Cardiac fibroblast (primary cell): ENCODE data around the gene BACH2.
A peak's percentile ranks its signal among the peaks of the same experiment; 100 is the strongest.

Experiments used
- DNase-seq, 2 donors: peaks; one replicate each; pipeline versions ENCODE4 v3.0.0 to v3.0.0-alpha.2; 2010; ENCODE audit warnings: low read depth in 2 of 2
- H3K4me3 ChIP-seq, 2 donors: replicated peaks in 1 of 2; 1 replicate in 1 of 2; 2 replicates in 1 of 2; pipeline ENCODE4 v1.5.1; 2011; ENCODE audit warnings: low read depth in 2 of 2, low read length in 2 of 2, mild to moderate bottlenecking in 2 of 2, moderate library complexity in 1 of 2
- TF ChIP-seq, protein P1 (sequence below): IDR thresholded peaks from one replicate; pipeline ENCODE4 v1.5.1; 2011; ENCODE audit warnings: low read depth, mild to moderate bottlenecking, low read length, inconsistent platforms

Gene BACH2

DNA sequence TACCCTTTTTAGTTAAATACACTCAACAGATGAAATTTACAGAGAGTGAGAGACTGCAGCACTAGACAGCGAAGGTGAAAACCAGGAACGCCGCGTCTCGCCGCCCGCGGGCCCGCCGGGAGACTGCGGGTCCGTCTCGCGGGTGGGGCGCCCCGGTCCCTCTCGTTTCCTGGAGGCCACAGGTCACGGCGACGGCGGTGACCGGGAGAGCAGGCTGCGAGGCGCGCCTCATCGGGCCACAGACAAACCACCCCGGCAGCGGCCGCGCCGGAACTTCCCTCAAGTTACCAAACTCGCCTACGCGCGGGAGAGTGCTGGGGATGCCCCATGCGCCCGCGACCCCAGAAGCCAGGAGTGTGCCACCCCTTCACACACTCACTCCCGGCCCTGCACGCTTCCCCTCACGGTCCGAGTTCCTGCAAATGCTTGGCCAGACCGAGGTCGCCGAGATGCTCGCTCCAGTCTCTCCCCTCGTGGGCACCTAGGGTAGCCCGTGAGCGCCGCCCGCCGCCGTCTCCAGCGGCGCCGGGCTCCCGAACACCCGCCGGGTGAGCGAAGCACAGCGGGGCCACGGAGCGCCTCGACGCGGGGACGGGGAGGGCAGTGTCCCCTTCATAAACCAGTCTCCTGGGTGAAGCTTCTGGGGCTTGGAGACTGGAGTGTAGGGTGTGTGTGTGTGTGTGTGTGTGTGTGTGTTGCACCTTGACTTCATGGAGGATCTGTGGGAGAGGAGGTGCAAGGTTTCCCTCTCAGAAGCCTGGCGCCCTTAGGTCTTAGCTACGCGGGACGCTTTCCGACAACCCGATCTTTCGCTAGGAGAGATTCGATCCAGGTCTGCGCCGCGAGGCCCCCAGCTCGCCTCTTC is 1.4 kb downstream of the BACH2 start:
- peak overlapping the region; percentile 36 to 54 for H3K4me3 ChIP-seq
- TF ChIP-seq, protein P1, sequence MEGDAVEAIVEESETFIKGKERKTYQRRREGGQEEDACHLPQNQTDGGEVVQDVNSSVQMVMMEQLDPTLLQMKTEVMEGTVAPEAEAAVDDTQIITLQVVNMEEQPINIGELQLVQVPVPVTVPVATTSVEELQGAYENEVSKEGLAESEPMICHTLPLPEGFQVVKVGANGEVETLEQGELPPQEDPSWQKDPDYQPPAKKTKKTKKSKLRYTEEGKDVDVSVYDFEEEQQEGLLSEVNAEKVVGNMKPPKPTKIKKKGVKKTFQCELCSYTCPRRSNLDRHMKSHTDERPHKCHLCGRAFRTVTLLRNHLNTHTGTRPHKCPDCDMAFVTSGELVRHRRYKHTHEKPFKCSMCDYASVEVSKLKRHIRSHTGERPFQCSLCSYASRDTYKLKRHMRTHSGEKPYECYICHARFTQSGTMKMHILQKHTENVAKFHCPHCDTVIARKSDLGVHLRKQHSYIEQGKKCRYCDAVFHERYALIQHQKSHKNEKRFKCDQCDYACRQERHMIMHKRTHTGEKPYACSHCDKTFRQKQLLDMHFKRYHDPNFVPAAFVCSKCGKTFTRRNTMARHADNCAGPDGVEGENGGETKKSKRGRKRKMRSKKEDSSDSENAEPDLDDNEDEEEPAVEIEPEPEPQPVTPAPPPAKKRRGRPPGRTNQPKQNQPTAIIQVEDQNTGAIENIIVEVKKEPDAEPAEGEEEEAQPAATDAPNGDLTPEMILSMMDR: no peak
- DNase-seq: peak; percentile 16 to 38

DNA sequence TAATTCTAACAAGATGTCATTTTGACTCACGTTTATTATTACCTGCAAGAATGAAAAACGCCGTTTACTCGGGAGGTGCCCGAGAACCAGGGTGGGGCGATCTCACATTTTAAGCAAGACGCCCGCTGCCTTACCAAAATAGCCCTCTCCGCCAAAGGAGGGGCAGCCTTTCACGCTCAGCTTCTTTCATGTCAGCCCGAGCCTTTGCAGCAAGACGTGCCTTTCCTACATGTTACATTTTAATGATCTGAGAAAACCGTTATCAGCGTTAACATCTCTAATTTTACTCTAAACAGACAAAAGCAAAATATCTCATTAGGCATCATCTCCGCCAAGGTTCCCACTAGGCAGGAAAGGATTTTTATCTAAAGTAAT is 2.0 kb downstream of the BACH2 start:
- no peak overlapping the region for H3K4me3 ChIP-seq
- TF ChIP-seq, protein P1: no peak
- no peak for DNase-seq

DNA sequence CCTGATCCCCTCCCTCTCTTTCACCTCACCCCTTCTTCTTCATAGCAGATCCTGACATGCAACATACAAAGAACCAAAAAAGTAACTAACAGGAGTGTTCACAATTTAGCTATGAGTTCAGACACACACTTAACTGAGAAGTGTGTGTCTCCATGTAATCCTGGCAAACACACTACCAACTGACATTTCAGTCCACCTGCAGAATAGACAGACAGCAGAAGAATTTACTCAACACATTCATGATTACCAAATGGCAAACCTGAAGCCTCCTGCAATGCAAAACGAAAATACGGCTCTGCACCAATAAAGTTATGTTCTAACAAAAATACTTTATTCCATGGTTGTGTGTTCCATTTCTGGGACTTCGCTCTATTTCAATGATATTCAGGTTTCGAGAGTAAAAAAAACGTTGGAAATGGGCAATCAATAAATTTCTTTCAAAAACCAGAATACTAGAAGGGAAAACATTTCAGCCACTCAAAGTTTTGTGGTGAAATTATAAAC is 2.6 kb downstream of the BACH2 start:
- TF ChIP-seq, protein P1: no peak
- no peak for DNase-seq
- no peak overlapping the region for H3K4me3 ChIP-seq

DNA sequence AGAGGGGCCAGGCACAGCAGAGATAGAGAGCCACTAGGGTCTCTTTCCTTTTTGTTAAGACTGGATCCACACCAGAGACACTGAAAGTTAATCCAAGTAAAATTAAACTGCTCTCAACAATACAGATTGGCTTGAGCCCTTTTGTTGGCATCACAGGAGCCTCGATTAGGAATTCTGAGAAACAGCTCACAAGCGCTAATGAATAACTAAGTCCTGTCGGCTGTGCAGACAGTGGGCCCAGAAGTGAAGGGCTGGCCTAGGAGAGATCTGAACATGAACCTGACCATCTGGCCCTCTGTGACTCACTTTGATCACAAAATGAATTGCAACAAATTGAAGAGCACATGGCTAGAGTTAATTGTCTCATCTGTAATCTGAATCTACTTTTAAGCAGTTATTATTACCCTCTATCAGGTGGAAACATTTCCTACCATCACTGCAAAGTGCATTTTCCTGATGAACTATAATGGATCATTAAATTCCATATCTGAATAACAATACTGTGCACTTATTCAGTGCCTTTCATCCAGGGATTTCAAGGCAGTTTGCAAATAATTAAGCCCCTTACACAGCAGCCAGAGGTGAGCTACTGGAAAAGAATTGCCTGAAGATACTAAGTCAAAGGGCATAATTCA is 3.2 kb downstream of the BACH2 start:
- DNase-seq: no peak
- H3K4me3 ChIP-seq: no peak overlapping the region
- TF ChIP-seq, protein P1: no peak

DNA sequence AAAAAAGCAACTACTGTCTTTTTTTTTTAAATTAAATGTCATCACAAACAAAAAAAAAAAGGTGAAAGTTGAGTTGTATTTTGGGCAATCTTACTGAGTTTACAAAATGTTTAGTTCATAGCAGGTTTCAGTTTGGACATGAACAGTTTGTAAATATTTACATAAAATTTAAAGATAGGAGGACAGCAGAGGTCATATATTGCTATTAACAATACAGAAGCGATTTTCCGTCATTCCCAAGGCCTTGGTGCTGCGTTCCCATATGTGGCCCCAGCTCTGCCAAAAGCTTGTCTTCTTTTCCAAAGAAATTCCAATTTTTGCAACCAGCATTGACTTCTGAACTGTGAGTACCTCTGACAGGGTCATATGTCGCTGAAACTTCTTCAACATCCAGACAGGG is 5.1 kb downstream of the BACH2 start:
- no peak overlapping the region for H3K4me3 ChIP-seq
- TF ChIP-seq, protein P1: no peak
- DNase-seq: no peak

DNA sequence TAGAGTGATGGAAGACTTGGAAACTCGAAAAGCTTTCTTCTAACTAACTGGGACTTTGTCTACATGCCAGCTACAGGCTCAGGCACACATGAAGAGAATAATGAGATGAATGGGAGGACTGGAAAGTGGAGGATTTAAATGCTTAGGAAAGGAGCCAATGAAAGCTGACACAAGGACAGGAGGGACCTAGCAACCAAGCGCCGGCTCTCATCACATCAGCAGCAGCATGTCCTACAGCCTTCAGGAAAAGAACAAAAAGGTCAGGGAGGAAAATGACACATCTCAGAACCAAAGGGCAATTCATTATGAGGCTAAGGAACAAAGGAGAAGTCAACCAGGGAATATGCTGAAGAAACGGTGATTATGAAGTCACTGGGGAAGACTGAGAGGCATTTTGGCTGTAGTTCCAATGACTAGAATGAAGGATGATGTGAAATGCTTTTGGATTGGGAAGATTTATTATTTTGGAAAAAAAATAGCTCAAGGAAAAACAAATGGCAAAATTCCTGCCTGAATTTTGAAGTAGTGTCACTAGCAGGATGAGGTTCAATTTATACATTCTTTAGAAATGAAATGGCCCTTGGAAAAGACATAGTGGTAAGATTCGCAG is 5.7 kb downstream of the BACH2 start:
- no peak overlapping the region for H3K4me3 ChIP-seq
- TF ChIP-seq, protein P1: no peak
- DNase-seq: no peak
